GM06990 (cell line): ENCODE results near the gene OGFOD1.
"Not testable (repeated sequence)": the region's sequence is repeated elsewhere in the genome, so short reads cannot be mapped to it uniquely, and the experiment has no call there.

ENCODE experiments used
- DNase-seq: peaks from one replicate; pipeline ENCODE4 v3.0.0-alpha.2; 2011; ENCODE audit not compliant: insufficient read length; ENCODE audit errors: extremely low read depth
- H3K27me3 ChIP-seq: replicated peaks from 2 replicates; pipeline ENCODE4 v1.6.0; 2011; ENCODE audit warnings: low read length; ENCODE audit not compliant: control insufficient read depth, insufficient read depth
- H3K36me3 ChIP-seq: 2 replicates; pipeline ENCODE4 v1.5.1; 2011; ENCODE audit warnings: low read length; ENCODE audit not compliant: control insufficient read depth, insufficient read depth
- H3K4me3 ChIP-seq: replicated peaks from 2 replicates; pipeline ENCODE4 v1.5.1; 2011; ENCODE audit warnings: low read depth, mild to moderate bottlenecking, control low read depth, low read length
- CTCF ChIP-seq: IDR thresholded peaks from 2 replicates; pipeline ENCODE4 v1.5.1; 2011; ENCODE audit warnings: low read length, control low read depth, mild to moderate bottlenecking, inconsistent platforms; ENCODE audit not compliant: insufficient read depth, poor library complexity, severe bottlenecking

OGFOD1 gene

GRCh38 chr16:56482683-56483236 is 31.4 kb downstream of the OGFOD1 start:
- no peak for DNase-seq
- H3K4me3 ChIP-seq = no peak overlapping the region
- no peak for TF ChIP-seq CTCF
- peaks cover 6% of the 10 kb centered on the region for H3K36me3 ChIP-seq
- no peaks in the 10 kb centered on the region for H3K27me3 ChIP-seq

GRCh38 chr16:56483394-56483793 is 32.0 kb downstream of the OGFOD1 start:
- no peak for TF ChIP-seq CTCF
- no peak for DNase-seq
- H3K4me3 ChIP-seq = no peak overlapping the region
- peaks cover 6% of the 10 kb centered on the region for H3K36me3 ChIP-seq
- H3K27me3 ChIP-seq = no peaks in the 10 kb centered on the region

GRCh38 chr16:56488035-56488434 is 36.7 kb downstream of the OGFOD1 start:
- no peak for DNase-seq
- Histone ChIP-seq H3K4me3 (no peak overlapping the region), H3K27me3 (no peaks in the 10 kb centered on the region), H3K36me3 (no peaks in the 10 kb centered on the region)
- no peak for TF ChIP-seq CTCF

GRCh38 chr16:56488868-56489267 is 37.5 kb downstream of the OGFOD1 start:
- H3K27me3 ChIP-seq, H3K4me3 ChIP-seq, H3K36me3 ChIP-seq: not testable (repeated sequence)

GRCh38 chr16:56491657-56492261 is 40.4 kb downstream of the OGFOD1 start:
- Histone ChIP-seq H3K4me3 (no peak overlapping the region), H3K27me3 (no peaks in the 10 kb centered on the region), H3K36me3 (no peaks in the 10 kb centered on the region)
- no peak for DNase-seq
- no peak for TF ChIP-seq CTCF

More at GRCh38 chr16:56488868-56489267, 37.5 kb downstream of the OGFOD1 start:
- DNase-seq = not testable (repeated sequence)

- H3K27me3 ChIP-seq = no peaks in the 10 kb centered on the region
- DNase-seq = no peak
- no peak overlapping the region for H3K4me3 ChIP-seq
- TF ChIP-seq CTCF = no peak
- H3K36me3 ChIP-seq = no peaks in the 10 kb centered on the region
Measured at GRCh38 chr16:56493126-56493525, 41.8 kb downstream of the OGFOD1 start.
